IMR-90 (cell line): ENCODE measurements around the gene FAM186B.

ENCODE experiments used
- BHLHE40 ChIP-seq: fragments of 150-350 bp; IDR thresholded peaks from 2 replicates; pipeline ENCODE4 v1.6.1; 2016; ENCODE audit warnings: mild to moderate bottlenecking, low read depth, low read length
- CEBPB ChIP-seq: IDR thresholded peaks from 2 replicates; pipeline ENCODE4 v1.6.1; 2012; ENCODE audit warnings: low read depth, low read length, improper control_type of control experiment
- FOS ChIP-seq: fragments of 150-350 bp; IDR thresholded peaks from 2 replicates; pipeline ENCODE4 v1.6.1; 2016; ENCODE audit warnings: low read depth, low read length
- MAFK ChIP-seq: IDR thresholded peaks from 2 replicates; pipeline ENCODE4 v1.6.1; 2012; ENCODE audit warnings: low read depth, low read length, improper control_type of control experiment
- MXI1 ChIP-seq: IDR thresholded peaks from 2 replicates; pipeline ENCODE4 v1.6.1; 2012; ENCODE audit warnings: low read depth, mild to moderate bottlenecking, low read length, moderate library complexity, borderline replicate concordance
- POLR2A ChIP-seq: IDR thresholded peaks from 2 replicates; pipeline ENCODE4 v1.6.1; 2012; ENCODE audit warnings: mild to moderate bottlenecking, low read depth, low read length
- RAD21 ChIP-seq: IDR thresholded peaks from 2 replicates; pipeline ENCODE4 v1.6.1; 2012; ENCODE audit warnings: low read length, improper control_type of control experiment
- RFX5 ChIP-seq: IDR thresholded peaks from 2 replicates; pipeline ENCODE4 v1.8.0; 2012; ENCODE audit warnings: low read depth, mild to moderate bottlenecking, low read length, moderate library complexity
- SMC3 ChIP-seq: fragments of 150-350 bp; IDR thresholded peaks from 2 replicates; pipeline ENCODE4 v1.6.1; 2016; ENCODE audit warnings: low read depth, mild to moderate bottlenecking, antibody characterized with exemption, low read length, moderate library complexity
- USF2 ChIP-seq: fragments of 150-350 bp; IDR thresholded peaks from 2 replicates; pipeline ENCODE4 v1.6.1; 2017; ENCODE audit warnings: mild to moderate bottlenecking, antibody characterized with exemption, low read length, low read depth
- TF ChIP-seq, protein P1 (sequence below): conservative IDR thresholded peaks from 2 replicates; pipeline ENCODE4 v1.5.1; 2012; ENCODE audit warnings: mild to moderate bottlenecking, low read depth, low read length, improper control_type of control experiment

- TF ChIP-seq POLR2A = no peak
- TF ChIP-seq, protein P1, sequence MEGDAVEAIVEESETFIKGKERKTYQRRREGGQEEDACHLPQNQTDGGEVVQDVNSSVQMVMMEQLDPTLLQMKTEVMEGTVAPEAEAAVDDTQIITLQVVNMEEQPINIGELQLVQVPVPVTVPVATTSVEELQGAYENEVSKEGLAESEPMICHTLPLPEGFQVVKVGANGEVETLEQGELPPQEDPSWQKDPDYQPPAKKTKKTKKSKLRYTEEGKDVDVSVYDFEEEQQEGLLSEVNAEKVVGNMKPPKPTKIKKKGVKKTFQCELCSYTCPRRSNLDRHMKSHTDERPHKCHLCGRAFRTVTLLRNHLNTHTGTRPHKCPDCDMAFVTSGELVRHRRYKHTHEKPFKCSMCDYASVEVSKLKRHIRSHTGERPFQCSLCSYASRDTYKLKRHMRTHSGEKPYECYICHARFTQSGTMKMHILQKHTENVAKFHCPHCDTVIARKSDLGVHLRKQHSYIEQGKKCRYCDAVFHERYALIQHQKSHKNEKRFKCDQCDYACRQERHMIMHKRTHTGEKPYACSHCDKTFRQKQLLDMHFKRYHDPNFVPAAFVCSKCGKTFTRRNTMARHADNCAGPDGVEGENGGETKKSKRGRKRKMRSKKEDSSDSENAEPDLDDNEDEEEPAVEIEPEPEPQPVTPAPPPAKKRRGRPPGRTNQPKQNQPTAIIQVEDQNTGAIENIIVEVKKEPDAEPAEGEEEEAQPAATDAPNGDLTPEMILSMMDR = no peak
- no peak for TF ChIP-seq USF2
- TF ChIP-seq RAD21 = no peak
- TF ChIP-seq FOS = no peak
- TF ChIP-seq RFX5 = no peak
- no peak for TF ChIP-seq MXI1
- TF ChIP-seq BHLHE40 = no peak
- peak; percentile 55 for TF ChIP-seq CEBPB
- no peak for TF ChIP-seq MAFK
- TF ChIP-seq SMC3 = no peak
Observed at GRCh38 chr12:49587174-49587908, 18.1 kb downstream of the FAM186B start.
